Smooth muscle cell (in vitro differentiated cells): Measurements from ENCODE around the gene TRAPPC8. TPM values are rescaled to one million over a fixed set of nuclear protein-coding genes. Genes with fewer than 3 reads are reported as not detected.
"Not testable (repeated sequence)": the region's sequence is repeated elsewhere in the genome, so short reads cannot be mapped to it uniquely, and the experiment has no call there.

Experiments used
- DNase-seq: peaks from one replicate; lab custom pipeline; 2025; ENCODE audit not compliant: unreplicated experiment; lab: John Stamatoyannopoulos, UW
- H2AFZ ChIP-seq: fragments of 200-600 bp; sonication (generic); 2 replicates; pipeline ENCODE4 v1.6.0; 2016; ENCODE audit warnings: antibody characterized with exemption, low read depth, mild to moderate bottlenecking
- H3F3A ChIP-seq: fragments of 200-600 bp; sonication (generic); 2 replicates; pipeline ENCODE4 v1.6.0; 2017; ENCODE audit warnings: antibody characterized with exemption, low read depth
- H3K27ac ChIP-seq: fragments of 200-600 bp; sonication (generic); 2 replicates; pipeline ENCODE4 v1.5.1; 2016; ENCODE audit warnings: low read depth, mild to moderate bottlenecking
- H3K27me3 ChIP-seq: fragments of 200-600 bp; sonication (generic); 2 replicates; pipeline ENCODE4 v1.6.1; 2016; ENCODE audit warnings: low read depth, mild to moderate bottlenecking
- H3K36me3 ChIP-seq: fragments of 200-600 bp; sonication (generic); 2 replicates; pipeline ENCODE4 v1.5.1; 2016; ENCODE audit warnings: low read depth
- H3K4me1 ChIP-seq: fragments of 200-600 bp; sonication (generic); 2 replicates; pipeline ENCODE4 v1.5.1; 2016; ENCODE audit warnings: low read depth
- H3K4me2 ChIP-seq: fragments of 200-600 bp; sonication (generic); 2 replicates; pipeline ENCODE4 v1.6.0; 2016; ENCODE audit warnings: mild to moderate bottlenecking
- H3K4me3 ChIP-seq: fragments of 200-600 bp; sonication (generic); 2 replicates; pipeline ENCODE4 v1.5.1; 2016; ENCODE audit warnings: mild to moderate bottlenecking
- H3K79me2 ChIP-seq: fragments of 200-600 bp; sonication (generic); 2 replicates; pipeline ENCODE4 v1.6.0; 2016; ENCODE audit warnings: low read depth, mild to moderate bottlenecking
- H3K9ac ChIP-seq: fragments of 200-600 bp; sonication (generic); 2 replicates; pipeline ENCODE4 v1.6.0; 2016; ENCODE audit warnings: low read depth
- H3K9me3 ChIP-seq: fragments of 200-600 bp; sonication (generic); replicated peaks from 2 replicates; pipeline ENCODE4 v1.5.1; 2016; ENCODE audit warnings: low read depth
- H4K20me1 ChIP-seq: fragments of 200-600 bp; sonication (generic); 2 replicates; pipeline ENCODE4 v1.6.0; 2016; ENCODE audit warnings: low read depth
- CTCF ChIP-seq: fragments of 200-600 bp; sonication (generic); IDR thresholded peaks from 2 replicates; pipeline ENCODE4 v1.5.1; 2017; ENCODE audit warnings: borderline replicate concordance, mild to moderate bottlenecking, antibody characterized with exemption; ENCODE audit not compliant: insufficient read depth, poor library complexity, severe bottlenecking
- WGBS: methylation state at CpG from one replicate; pipeline ENCODE4 v1.1.7; 2016; ENCODE audit warnings: low lambda C conversion rate; 5-methylcytosine and 5-hydroxymethylcytosine counted together
- polyA plus RNA-seq: library from polyadenylated mRNA; unstranded; fragments of >200 nt; fragmentation: Nextera tagmentation; extraction: Ambion mirVana; gene quantifications from 2 replicates; pipeline ENCODE4 v1.2.1, GENCODE V29; 2016
- total RNA-seq: library from RNA; depleted of rRNA; stranded (reverse); fragments of >200 nt; gene quantifications from 2 replicates; pipeline ENCODE4 v1.2.3, GENCODE V29; 2014

Gene TRAPPC8
- total and polyA plus RNA-seq, 2 experiments from 2014 or later: 4.8 to 35.6 TPM

DNA sequence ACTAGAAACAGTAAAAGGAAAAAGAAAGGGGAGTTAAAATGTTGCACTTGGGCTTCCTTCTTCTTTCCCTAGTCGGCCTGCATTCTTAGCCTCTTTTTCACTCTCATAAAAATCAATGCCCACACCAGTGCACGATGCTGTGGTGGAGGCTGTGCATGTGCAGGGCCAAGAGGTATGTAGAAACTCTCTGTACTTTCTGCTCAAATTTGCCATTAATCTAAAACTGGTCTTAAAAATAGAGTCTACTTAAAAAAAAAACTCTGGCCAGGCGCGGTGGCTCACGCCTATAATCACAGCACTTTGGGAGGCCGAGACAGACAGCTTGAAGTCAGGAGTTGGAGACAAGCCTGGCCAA is 11.1 kb downstream of the TRAPPC8 start:
- Histone ChIP-seq H3K4me1 (no peaks in the 10 kb centered on the region), H3K4me2 (peak overlapping the region; percentile 17), H4K20me1 (peaks cover 71% of the 10 kb centered on the region), H3K9me3 (no peaks in the 10 kb centered on the region), H3K36me3 (no peaks in the 10 kb centered on the region), H3K27me3 (no peaks in the 10 kb centered on the region), H2AFZ (no peak overlapping the region), H3F3A (no peaks in the 10 kb centered on the region), H3K9ac (no peak overlapping the region), H3K4me3 (no peak overlapping the region), H3K27ac (peak overlapping the region; percentile 64), H3K79me2 (peaks cover 58% of the 10 kb centered on the region)
- TF ChIP-seq CTCF: no peak
- DNase-seq: no peak
- WGBS: 45% methylated on average over 6 of the region's 6 CpGs

DNA sequence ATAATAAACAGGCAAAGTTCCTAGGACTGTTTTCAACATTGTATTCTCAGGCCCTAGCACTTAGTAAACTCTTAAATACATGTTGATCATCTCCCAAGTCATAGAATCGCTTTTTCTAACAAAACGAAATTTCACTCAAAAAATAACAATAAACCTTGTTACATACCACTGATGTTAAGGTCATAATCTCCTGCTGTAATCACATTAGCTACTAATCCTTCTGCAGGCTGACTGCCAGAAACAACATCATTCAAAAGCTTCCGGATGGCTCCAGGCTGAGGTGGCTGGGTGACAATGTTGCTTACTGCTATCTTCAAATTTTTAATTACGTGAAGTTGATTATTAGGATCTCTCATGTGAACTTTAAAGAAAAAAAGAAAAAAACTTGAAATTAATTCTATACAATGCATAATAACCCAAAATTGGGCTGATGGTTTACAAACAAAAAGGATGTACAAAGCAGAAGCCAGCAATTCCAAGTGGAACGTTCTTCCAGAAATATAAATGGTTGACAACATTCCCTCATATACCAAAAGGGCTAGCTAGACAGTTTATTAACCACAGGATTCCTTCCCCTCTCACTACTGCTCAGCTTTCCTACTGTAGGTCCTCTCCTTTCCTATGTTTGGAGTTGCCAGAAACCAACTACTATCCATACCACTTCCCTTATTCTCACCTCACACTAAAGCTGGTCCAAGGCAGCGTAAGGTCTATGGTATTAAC is 11.6 kb downstream of the TRAPPC8 start:
- no peaks in the 10 kb centered on the region for H3K36me3 ChIP-seq
- H2AFZ ChIP-seq: no peak overlapping the region
- H3K4me3 ChIP-seq: no peak overlapping the region
- no peak for DNase-seq
- H3K9ac ChIP-seq: no peak overlapping the region
- H3F3A ChIP-seq: no peaks in the 10 kb centered on the region
- H3K9me3 ChIP-seq: no peaks in the 10 kb centered on the region
- no peaks in the 10 kb centered on the region for H3K4me1 ChIP-seq
- no peak for TF ChIP-seq CTCF
- peak overlapping the region; percentile 64 for H3K27ac ChIP-seq
- peak overlapping the region; percentile 14 for H3K4me2 ChIP-seq
- H3K27me3 ChIP-seq: no peaks in the 10 kb centered on the region
- peaks cover 75% of the 10 kb centered on the region for H4K20me1 ChIP-seq
- peaks cover 60% of the 10 kb centered on the region for H3K79me2 ChIP-seq
- WGBS: 70% methylated on average over 6 of the region's 6 CpGs

GRCh38 chr18:31929273-31929672 is 13.7 kb downstream of the TRAPPC8 start:
- Histone ChIP-seq H3K27me3 (no peaks in the 10 kb centered on the region), H3K36me3 (no peaks in the 10 kb centered on the region), H3K9me3 (no peaks in the 10 kb centered on the region), H3K9ac (no peak overlapping the region), H2AFZ (no peak overlapping the region), H3K4me1 (no peaks in the 10 kb centered on the region), H4K20me1 (peaks cover 78% of the 10 kb centered on the region), H3K4me3 (no peak overlapping the region), H3K4me2 (no peak overlapping the region), H3F3A (no peaks in the 10 kb centered on the region), H3K27ac (no peak overlapping the region), H3K79me2 (peaks cover 58% of the 10 kb centered on the region)
- no peak for DNase-seq
- no peak for TF ChIP-seq CTCF

DNA sequence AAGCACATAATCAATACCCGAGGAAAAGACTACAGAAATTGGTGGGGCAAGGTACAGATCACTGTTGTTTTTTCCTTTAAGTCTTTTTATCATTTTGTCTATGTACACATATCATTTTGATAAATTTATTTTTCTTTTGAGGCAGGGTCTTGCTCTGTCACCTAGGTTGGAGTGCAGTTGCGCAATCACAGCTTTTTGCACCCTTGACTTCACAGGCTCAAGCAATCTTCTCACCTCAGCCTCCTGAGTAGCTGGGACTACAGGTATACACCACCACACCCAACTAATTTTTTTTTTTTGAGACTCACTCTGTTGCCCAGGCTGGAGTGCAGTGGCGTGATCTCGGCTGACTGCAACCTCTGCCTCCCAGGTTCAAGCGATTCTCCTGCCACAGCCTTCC is 15.9 kb downstream of the TRAPPC8 start:
- Histone ChIP-seq H3K79me2 (peaks cover 46% of the 10 kb centered on the region), H4K20me1 (peaks cover 70% of the 10 kb centered on the region)
- not testable (repeated sequence) for DNase-seq, H3K27me3 ChIP-seq, H3K4me1 ChIP-seq, H3F3A ChIP-seq, H2AFZ ChIP-seq, H3K4me2 ChIP-seq, H3K27ac ChIP-seq, H3K9me3 ChIP-seq, H3K4me3 ChIP-seq, H3K9ac ChIP-seq, H3K36me3 ChIP-seq
- WGBS: 100% methylated on average over 5 of the region's 5 CpGs
